GM21367 (cell line): ENCODE data around the gene UNC5C.

ENCODE experiments used
- ATAC-seq: cut with Tn5 transposase; IDR thresholded peaks from one replicate; pipeline ENCODE4 v1.9.1; 2021; ENCODE audit not compliant: unreplicated experiment

The UNC5C gene

DNA sequence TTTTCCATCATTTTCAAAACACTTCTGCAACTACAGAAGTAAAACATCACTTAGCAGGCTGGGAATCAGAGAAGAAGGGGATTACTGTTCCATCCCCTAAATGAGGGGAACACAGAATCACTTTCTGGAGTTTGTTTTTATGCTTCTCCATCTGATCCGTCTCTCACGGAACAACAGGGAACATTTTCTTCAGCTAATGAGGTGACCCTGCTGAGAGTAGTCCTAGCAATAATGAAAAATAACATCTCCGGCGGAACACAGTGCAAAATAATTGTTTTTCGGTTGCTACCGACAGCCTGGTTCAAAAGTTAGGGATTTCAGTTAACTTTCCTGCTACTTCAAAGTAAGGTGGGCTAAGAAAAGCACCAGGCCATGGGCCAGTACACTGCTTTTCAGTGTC, 322.9 kb downstream of the UNC5C start:
- no peak for ATAC-seq

DNA sequence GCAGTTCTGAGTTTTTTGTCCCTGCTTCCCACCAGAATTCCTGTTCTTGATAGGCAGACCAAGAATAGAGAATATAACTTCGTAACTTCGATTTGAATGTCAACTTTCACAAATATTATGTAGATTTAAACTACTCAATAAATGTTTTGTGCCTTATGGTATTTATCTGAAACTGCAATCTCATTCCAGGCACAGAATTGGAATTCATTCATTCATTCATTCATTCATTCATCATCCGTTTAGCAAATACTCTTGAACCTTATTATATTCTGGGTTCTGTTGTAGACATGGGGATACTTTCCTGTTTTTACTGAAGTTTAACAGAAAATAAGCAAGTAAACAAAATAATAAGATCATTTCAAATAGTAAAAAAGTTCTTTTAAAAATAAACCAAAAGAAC, 324.4 kb downstream of the UNC5C start:
- no peak for ATAC-seq

DNA sequence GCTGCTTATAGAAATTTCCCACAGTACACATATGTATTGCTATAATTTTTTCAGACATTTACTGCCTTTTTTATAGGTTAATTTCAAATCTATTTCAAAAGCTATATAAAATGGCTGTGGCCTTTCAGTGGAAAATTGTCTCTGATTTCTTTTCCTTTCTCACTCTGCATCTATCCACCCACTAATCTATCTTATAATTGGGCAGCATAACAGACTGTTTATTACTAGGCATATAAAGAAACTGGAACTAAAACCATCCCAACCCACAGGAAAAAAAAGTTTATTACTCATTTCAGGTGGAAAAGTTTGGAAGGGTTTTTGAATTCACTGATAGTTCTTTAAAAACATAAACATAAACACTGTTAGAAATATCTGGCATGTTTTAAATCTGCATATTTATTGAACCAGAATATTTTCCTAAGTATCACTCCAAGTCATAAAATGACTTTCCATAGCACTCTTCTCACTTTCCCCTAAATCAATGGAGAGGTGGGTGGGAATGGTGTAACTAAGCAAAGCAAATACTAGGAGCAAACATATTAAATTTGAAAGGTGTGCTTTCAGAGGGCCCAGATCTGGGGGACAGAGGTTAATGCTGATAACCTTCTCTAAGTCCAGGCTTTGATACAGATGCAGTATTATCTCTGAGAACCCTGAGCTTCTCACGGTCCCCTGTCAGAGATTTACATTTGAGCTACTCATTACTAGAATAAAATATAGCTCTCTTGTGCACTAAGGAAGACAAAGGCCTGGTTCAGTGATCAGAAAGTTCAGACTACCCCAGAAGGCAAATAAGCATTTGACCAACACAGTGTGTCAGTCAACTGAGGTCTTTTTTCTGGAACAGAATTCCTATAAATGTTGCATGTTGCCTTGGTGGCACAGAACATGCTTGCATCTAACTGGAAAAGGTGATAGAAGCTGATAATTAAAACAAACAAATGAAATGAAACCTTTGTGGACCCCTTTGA, 328.3 kb downstream of the UNC5C start:
- no peak for ATAC-seq

DNA sequence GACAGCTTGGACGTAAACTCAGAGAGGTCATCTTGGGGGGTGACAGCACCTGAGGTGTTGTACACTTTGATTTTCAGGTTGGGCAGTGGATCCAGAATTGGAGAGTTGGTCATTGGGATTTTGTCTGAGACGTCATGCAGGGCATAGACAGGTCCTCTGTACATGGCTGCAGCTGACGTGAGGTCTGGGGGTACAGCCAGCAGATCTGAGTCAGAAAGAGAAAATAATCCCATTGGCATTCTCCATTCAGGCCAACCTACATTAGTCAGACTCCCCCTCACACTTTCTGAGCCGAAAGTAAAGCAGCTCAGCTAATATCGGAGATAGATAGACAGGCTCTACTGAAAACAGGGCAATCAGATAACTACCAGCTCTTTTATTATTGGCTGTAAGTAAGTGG, 329.7 kb downstream of the UNC5C start:
- no peak for ATAC-seq

DNA sequence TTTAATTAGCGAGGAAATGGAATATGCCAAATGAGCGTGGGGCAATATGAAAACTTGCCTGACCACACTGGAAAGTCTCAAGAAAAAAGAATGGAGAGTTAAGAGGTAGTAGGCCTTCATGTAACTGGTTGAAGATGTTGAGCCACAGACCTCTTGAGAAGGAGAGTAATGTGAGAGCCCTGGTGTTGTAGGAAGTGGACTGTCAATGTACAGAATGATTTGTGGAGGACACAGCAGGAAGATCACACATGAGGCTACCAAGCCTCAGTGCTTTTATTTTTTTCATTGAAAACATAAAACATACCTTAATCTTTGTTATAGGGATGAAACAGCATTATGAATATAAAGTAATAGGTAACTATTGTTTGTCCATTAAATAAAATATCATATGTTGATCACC, 331.6 kb downstream of the UNC5C start:
- ATAC-seq = no peak

DNA sequence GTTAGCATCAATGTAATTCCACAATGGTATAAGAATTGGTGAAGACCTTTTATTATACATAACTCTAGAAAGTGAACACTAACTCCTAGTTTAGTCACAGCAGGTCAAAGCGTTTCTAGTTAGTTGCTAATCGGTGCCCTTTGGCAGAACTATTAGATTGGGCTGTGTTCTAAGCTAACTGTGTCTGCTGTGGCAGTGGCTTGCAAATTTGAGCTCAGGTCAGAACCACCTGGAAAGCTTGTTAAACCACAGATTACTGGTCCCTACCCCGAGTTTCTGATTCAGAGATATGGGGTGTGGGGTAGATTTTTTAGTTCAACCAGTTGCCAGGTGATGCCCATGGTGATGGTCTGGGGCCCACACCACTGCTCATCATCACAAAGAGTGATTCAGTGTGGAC, 332.1 kb downstream of the UNC5C start:
- ATAC-seq = no peak

DNA sequence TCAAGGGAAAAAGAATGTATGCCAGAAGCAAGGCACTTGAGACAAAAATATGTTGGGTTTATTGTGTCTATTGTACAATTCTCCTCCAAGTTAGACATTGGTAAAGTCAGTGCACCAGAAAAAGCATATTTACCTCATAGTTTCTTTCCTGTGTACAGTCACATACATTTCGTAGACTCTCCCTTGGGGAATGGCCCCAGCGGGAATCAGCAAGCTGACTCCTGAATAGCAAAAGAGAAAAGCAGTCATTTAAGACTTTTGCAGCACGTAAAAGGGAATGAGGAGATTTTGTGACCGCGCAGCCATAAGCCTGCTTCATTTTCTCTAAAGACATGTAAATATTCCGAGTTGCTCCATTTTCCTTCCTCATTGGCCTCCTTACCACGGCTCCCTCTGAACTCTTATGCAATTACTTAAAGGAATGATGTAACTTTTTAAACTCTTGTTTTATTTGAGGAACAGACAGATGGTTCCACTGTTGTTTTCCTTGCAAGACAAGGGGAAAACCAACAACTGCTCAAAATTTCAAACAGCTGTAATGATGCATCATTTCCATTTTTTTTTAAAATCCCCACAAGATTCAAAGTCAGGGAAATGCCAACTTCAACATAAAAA, 332.7 kb downstream of the UNC5C start:
- ATAC-seq = no peak

DNA sequence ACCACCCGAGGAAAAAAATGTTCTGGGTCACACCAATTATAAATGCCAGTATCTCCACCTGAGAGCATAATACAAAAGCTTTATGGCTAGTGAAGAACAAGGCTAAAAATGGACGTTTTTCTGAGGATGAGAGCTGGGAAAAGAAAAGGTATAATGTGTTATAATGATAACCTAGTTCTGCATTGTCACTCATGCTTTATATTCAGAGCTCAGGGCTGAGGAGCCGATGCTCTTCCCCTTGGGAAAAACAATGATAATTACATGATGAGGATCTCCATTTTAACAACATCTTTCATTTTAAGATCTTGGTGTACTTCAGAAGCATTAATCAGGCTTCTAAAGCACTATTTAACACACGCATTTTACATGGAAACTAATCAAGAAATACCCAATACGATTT, 333.7 kb downstream of the UNC5C start:
- ATAC-seq = no peak

DNA sequence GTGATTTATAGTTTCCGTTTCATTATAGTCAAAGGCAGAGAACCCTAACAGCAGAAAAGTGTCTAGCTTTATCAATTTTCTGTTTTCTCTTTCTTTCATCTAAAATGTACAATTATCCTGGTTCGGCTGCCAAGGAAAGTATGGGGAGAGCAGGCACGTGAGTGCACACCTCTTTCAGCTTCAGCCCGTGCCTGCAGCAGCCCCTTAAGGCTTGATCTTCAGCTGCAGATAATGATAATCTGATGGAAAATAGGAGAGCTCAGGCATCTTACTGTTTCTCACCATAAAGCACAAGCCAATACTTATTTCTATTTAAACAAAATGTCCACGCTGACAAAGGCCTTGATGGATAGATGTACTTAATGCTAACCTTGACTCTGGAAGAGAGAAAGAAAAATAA, 334.4 kb downstream of the UNC5C start:
- no peak for ATAC-seq

DNA sequence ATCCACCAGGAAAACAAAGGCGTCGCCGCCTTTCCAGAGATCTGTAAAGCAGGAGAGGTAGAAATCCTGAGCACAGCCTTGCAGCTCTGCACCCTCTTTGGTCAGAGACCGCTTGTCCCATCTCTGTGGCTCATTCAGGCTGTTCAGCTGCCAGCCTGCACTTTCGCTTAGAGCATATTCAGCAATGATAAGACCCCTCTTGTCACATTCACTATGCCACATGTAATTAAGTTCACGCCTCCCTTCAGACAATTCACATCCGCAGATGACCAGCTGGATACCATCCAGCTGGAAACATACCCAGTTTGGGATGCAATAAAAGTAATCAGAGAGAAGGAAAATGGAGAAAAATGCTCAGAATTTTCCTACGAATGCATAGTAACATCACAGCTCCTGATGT, 335.4 kb downstream of the UNC5C start:
- no peak for ATAC-seq

DNA sequence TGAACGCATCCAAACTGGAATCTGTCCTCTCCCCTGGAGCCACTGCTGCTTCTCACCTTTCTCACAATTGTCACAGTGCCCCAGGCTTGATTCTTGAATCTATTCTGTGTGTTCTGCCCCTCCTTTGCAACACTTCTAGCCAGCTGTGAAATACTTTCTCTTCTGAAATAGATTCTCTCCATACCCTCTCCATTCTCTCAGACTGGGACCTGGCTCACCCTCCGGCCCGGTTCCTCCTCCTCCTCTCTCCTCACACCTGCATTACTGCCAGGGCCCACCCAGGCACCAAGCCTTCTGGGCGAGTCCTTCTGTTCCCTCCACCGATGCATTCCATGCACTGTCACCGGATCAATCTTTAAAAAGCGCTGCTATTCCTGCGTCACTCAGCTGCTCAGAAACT, 336.1 kb downstream of the UNC5C start:
- no peak for ATAC-seq

DNA sequence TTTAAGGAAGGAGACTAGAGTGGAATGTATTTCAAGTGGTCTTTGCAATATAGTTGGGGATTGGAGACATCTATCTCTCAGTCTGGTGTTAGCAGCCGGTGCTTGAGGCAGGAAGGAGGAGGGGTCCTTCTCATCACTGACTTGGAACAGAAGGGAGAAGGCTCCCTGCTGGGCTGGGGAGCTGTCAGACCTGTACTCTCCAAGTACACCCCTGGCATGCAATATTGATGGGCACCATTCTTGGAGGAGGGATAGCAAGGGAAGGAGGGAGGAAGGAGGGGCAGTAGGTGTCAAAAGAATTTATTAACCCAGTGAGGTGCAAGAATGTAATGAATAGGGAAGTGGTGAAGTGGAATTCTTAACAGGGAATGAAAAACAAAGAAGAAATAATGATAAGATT, 338.8 kb downstream of the UNC5C start:
- ATAC-seq = no peak

DNA sequence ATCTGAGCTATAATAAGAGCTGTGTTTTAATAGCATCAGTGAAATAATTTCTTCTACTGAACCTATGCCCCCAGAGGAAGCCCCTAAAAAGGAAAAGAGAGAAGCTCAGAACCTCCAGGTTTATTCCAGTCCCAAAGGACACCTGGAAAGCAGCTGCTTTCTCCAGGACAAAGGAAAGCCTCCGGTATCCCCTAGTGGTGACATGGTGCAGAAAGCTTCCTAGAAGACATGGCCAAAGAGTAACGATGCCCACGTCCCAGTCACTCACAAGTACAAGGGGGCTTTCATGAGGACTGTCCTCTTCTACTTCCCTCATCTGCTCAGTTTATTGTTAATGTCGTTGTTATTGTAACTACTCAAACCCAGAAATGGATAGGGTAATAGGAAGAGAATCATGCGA, 343.9 kb downstream of the UNC5C start:
- no peak for ATAC-seq

DNA sequence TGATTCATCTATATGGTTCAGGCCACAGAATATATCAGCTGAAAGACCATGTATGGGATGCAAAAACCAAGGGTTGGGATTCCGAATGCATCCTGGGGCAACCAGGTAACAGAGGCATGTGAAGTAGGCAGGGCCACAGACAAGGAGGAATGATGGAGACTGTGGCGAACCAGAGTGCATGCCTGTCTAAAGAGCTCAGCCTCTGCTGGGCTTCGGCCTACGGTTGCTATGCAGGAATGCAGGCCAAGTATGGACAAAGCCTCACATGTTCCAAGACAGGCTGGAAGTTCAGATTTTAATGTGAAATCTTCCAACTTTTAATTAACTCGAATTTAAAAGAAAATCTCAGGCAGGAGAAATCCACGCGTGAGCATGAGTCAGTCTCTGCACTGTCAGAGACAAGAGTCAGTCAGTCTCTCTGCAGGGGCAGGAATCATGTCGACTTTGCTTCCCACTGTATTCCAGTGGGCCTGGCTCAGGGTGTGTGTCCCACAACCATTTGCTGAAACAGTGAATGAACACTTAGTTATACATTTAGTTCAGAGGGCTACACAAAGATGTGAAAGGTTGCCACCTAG, 344.4 kb downstream of the UNC5C start:
- ATAC-seq = no peak

DNA sequence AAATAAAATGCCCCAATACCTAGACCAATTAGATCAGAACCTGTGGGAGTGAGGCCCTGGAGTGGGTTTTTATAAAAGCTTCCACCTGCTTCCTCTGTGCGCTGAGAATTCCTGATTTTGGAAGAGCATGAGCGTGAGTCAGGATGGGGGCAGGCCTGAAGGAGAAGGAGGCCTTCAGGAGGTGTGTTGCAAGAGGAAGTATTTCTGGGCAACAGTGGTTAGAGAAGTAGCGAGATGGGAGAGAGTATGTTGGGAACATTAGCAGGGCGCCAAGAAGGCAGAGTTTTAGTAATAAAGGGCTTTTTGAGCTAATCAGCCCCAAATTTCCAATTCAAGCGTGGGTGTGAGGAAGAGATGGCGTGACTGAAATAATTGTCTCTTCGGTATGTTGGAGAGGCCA, 349.8 kb downstream of the UNC5C start:
- ATAC-seq = no peak

DNA sequence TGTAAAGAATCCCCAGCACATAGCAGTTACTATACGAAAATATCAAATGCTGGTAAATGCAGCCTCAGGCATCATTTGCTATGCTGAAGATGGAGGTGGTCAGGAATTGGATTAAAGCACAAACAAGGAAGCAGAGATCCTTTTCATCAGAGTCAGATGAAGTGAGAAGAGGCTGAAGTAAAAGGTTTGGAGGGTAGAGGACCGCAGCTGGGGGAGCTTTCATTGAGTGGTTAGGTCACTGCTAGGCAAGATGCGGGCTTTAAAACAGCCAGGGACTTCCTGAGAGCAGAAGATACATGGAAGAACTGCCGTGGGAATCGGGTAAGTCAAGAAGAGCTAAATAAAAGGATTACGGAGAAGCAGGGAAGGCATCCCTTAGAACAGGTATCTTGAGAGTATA, 351.4 kb downstream of the UNC5C start:
- no peak for ATAC-seq

DNA sequence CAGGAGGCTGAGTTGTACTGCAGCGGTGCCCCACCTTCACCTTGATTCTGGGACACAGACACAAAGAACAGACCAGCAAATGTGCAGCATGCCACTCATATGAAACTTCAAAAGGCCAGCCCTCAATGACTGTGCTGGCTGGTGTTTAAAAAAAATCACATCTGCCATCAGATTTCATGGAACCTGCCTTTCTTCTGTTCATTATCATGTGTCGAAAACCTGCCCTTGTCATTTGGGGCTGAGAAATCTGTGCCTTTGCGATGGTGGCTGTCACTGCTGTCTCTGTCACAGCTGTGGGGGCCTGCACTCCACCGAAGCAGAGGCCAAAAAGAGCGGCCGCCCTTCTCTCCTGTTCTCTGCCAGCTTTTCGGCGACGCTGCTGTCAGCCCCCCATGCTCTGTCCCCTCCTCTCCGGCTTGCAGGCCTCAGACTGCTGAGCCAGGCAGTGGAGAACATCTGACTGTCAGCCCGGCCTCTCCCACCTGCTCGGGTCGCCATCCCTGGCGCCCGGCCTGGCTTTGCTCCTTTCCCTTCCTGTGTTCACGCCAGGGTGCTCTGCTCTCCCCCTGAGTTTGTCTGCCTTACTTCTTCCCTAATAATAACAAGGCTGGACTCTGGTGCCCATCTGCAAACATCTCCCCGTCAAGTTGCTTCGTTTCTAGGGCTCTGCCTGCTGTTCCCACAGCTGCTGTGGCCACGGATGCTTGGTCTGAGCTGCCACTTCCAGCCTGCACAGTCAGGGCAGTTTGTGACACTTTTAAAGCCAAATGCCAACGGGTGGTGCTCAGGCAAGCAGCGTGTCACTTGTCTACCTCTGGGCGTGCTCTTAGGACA, 355.2 kb downstream of the UNC5C start:
- ATAC-seq = no peak

DNA sequence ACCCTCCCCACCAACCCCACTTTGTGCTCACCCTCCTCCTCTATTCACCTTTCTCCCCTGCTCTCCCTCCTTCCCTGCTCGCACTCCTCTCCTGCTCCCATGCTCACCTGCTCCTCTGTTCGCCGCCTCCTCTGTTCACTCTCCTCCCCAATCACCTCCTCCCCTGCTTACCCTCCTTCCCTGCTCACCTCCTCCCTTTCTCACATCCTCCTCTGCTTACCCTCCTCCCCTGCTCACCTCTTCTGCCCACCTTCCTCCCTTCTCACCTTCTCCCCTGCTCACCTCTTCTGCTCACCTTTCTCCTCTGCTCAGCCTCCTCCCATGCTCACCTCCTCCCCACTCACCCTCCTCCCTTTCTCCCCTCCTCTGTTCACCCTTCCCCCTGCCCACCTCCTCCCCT, 357.2 kb downstream of the UNC5C start:
- ATAC-seq = no peak

DNA sequence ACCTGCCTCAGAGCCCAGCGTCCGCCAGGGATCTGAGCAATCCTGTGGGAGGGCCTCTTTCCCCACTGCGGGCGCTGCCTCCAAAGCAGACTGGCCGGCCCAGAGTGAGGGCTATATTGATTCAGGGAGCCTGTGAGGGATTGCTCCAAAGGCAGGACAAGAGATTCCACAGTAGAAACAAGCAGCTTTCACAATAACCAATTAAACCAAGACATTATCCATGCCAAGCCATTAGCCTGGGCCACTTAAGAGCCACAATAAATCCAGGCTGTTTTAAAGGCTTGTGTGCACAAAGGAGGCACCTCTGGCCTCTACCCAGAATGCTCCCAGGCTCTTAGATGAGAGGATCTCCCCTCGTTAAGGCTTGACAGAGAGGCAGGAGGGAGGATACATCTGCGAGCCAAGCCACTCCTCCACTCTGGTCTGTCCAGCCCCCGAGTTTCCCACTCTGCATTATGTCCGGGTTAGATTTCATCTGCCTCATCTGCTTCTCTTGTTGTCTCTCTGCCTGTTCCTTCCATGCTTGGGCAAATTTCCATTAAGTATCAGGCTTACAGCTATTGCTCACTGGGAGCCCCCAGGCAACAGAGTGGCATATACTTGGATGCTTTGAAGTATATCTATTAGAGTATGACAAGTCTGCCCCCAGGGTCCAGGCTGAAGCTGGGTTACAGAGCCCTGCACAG, 357.9 kb downstream of the UNC5C start:
- ATAC-seq = no peak

DNA sequence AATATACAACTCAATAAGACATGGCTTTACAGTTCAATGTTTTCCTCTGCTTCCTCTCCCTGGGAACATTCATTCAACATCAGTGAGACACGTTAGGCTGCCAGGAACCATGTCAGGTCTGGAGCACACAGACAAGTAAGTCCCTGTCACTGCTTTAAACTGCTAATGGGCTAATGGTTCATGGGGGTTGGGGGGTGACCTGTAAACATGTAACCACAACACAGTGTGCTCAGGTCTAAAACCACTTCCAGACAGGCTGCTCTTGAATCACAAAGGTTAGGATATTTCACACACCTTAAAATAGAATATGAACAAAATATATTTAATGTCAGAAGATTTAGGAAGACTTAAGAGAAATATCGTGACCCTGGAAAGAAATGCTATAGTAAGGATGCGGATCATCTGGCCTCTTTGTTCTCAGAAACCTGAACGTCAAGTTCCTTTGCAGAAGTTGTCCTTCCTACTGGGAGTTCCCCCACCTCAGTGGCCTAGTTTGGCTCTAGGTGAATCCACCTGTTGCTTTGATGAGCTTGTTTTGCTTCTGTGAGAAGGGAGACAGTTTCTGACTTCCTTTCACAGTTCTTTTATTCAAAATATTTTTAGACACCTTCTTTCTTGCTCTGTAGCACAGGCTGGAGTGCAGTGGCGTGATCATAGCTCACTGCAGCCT, 359.9 kb downstream of the UNC5C start:
- no peak for ATAC-seq
